ENCODE data around the gene AFF4. TPM values are rescaled to one million over a fixed set of nuclear protein-coding genes. Genes with fewer than 3 reads are reported as not detected.

AFF4 gene
- total RNA-seq, 1 experiment from 2014 or later: 40.5 TPM

Small RNA genes lying within 50 kb of the gene (small RNA-seq; reads per million reads assigned to genes)
- 0 reads per million in 2 experiments for gene AC113410.1
- 0 reads per million in 2 experiments for gene ATP6V0E1P1
- 0 reads per million in 2 experiments for gene RF00019
- gene RNA5SP192: 0 to 0.33 reads per million in 2 experiments

Other genes with a start within 250 kb of the AFF4 start
- gene KIF3A, start 226.1 kb downstream of the AFF4 start, total RNA-seq (2014; rRNA removed; shearing (Covaris generic)): 6.7 and 10.9 TPM in 2 replicates
- not detected in 2 replicates for gene CCNI2, start 216.2 kb downstream of the AFF4 start, total RNA-seq (2014; rRNA removed; shearing (Covaris generic))
- gene SEPTIN8, start 186.4 kb downstream of the AFF4 start, total RNA-seq (2014; rRNA removed; shearing (Covaris generic)): 20.4 and 21.4 TPM in 2 replicates
- not detected in 2 replicates for gene SOWAHA, start 150.3 kb downstream of the AFF4 start, total RNA-seq (2014; rRNA removed; shearing (Covaris generic))
- 0.53 and 1.1 TPM in 2 replicates for gene SHROOM1, start 133.0 kb downstream of the AFF4 start, total RNA-seq (2014; rRNA removed; shearing (Covaris generic))
- 0.11 and 0.13 TPM in 2 replicates for gene GDF9, start 97.2 kb downstream of the AFF4 start, total RNA-seq (2014; rRNA removed; shearing (Covaris generic))
- gene UQCRQ, start 97.0 kb downstream of the AFF4 start, total RNA-seq (2014; rRNA removed; shearing (Covaris generic)): 261 and 267 TPM in 2 replicates
- gene LEAP2, start 90.0 kb downstream of the AFF4 start, total RNA-seq (2014; rRNA removed; shearing (Covaris generic)): 1.1 and 1.9 TPM in 2 replicates
- gene ZCCHC10, start 62.9 kb upstream of the AFF4 start, total RNA-seq (2014; rRNA removed; shearing (Covaris generic)): 18.5 and 20.1 TPM in 2 replicates
- 315 and 337 TPM in 2 replicates for gene HSPA4, start 88.4 kb upstream of the AFF4 start, total RNA-seq (2014; rRNA removed; shearing (Covaris generic))